HG03039 (cell line): ENCODE data around the gene ACTR3.
"Not testable (repeated sequence)": the region's sequence is repeated elsewhere in the genome, so short reads cannot be mapped to it uniquely, and the experiment has no call there.

Experiments
- ATAC-seq: cut with Tn5 transposase; IDR thresholded peaks from one replicate; pipeline ENCODE4 v1.9.1; 2021; ENCODE audit warnings: mild to moderate bottlenecking, moderate library complexity; ENCODE audit not compliant: unreplicated experiment

ACTR3 gene

GRCh38 chr2:113899166-113899565, 9.3 kb downstream of the ACTR3 start:
- no peak for ATAC-seq

- no peak for ATAC-seq
Measured at GRCh38 chr2:113901943-113902342, 12.1 kb downstream of the ACTR3 start.

DNA sequence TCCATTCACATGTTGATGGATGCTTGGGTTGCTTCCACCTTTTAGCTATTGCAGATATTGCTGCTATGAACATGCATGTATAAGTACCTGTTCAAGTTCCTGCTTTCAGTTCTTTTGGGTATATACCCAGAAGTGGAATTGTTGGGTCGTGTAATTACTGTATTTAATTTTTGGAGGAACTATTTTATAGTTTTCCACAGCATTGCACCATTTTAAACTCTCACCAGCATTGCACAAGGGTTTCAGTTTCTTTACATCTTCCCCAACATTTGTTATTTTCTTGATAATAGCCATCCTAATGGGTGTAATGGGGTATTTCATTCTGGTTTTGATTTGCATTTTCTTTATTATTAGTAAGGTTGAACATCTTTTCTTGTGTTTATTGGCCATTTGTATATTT, 16.0 kb downstream of the ACTR3 start:
- no peak for ATAC-seq

DNA sequence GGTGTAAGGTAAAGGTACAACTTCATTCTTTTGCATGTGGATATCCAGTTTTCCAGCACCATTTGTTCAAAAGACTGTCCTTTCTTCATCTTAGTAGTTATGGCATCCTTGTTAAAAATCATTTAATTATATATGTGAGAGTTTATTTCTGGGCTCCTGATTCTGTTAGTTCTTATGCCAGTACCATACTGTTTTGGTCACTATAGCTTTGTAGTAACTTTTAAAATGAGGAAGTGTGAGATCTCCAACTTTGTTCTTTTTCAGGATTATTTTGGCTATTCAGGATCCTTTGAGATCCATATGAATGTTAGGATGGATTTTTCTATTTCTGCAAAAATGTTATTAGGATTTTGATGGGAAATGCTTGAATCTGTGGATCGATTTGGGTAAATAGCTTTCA, 16.8 kb downstream of the ACTR3 start:
- no peak for ATAC-seq

DNA sequence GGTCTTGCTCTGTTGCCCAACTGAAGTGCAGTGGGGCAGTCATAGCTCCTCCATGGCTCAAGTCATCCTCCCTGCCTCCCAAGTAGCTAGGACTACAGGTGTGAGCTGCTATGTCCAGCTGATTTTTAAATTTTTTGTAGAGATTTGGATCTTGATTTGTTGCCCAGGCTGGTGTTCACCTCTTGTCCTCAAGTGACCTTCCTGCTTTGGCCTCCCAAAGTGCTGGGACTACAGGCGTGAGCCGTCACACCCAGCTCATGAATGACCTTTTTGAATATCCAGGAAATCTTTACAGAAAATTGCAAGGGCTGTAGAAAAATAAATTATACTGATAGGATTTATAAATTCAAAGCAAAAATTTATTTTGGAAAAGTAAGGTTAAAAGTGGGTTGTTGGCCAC, 17.4 kb downstream of the ACTR3 start:
- ATAC-seq, result no peak

GRCh38 chr2:113910110-113910717, 20.3 kb downstream of the ACTR3 start:
- no peak for ATAC-seq

- no peak for ATAC-seq
Measured at GRCh38 chr2:113910967-113911678, 21.2 kb downstream of the ACTR3 start.

DNA sequence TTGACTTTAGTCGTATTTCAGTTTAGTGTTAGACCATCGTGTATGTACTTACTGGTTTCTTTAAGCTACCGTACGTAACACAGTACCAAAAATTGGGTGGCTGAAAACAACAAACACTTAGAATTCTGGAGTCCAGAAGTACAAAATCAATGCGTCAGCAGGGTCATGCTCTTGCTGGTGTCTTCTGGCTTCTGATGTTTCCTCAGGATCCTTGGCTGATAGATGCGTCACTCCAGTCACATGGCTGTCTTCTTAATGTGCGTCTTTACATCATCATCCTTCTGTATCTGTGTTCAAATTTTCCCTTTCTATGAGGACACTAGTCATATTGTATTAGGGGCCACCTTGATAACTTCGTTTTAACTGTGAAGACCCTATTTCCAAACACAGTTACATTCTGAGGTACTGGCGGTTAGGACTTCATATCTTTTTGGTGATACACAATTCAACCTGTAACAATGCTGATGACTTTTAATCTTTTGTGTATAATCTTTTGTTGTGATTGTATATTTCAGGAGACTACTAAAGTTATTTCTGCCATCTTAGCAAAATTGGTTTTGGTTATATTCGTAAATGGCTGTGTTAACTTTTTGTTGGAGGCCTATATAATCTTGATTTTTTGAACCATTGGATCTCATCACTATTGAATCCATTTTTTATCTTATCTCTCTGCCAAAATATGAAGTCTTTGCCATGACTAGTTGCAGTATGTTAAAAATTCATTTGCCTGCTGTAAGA, 25.4 kb downstream of the ACTR3 start:
- ATAC-seq, result no peak

DNA sequence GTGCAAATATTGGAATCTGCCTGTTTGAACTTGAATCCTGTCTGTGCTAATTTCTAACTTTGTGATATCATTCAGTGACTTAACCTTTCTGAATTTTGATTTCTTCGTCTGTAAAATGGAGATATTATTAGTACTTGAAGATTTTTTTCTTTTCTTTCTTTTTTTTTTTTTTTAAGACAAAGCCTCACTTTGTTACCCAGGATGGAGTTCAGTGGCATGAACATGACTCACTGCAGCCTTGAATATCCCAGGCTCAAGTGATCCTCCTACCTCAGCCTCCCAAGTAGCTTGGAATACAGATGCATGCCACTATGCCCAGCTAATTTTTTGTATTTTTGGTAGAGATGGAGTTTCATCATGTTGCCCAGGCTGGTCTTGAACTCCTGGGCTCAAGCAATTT, 28.3 kb downstream of the ACTR3 start:
- no peak for ATAC-seq

GRCh38 chr2:113920996-113921395, 31.1 kb downstream of the ACTR3 start:
- ATAC-seq, result no peak

DNA sequence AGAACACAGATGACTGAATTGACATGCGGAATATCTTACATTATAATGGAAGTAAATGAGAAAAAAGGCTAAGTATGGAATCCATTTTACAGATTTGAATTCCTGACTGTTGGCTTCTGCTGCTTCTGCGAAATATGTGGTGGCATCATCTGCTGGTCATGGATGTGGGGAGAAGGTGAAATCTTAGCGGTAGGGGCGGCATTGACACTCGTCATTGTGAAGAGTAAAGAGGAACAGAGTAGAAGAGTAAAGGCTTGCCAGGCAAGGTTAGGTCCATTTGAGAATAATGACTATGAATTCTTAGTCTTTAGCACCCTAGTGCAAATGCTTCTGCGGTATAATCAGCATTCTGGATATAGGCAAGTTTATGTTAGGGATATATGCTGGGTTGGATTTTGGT, 32.4 kb downstream of the ACTR3 start:
- ATAC-seq, result no peak

DNA sequence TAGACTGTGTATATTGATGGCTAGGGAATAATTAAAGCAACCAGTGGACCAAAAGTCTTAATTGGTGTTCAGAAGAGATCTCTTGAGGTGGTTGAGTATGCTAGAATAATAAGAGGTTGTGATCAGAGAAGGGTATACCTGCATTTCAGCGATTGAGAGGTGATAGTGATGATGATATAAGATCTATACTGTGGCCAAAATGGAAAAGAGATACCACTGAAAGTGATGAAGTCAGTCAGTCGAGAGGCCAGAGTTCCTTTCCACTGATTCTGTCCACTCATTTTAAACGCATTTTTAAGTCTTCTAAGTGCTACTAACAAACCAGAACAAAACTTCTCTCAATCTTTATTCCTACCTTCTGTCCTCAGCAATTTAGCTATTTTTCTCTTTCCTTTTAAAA, 32.9 kb downstream of the ACTR3 start:
- ATAC-seq, result no peak

DNA sequence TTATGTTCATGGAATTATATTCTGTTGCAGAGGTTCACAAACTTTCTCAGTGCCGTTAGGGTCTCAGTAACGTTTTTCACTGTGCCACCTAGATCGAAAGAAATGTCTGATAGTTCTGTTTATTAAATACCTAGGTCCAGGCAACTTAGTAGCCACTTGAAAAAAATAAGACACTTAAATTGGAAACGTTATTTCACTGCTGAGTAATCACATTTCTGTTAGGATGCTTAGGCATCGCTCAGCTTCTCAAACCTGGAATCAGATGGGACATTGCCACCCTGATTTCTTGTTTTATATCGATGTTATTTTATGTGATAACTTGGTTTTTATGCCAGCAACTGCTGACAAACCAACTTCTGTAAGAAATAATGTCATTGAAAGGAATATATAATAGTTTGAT, 36.0 kb downstream of the ACTR3 start:
- no peak for ATAC-seq

DNA sequence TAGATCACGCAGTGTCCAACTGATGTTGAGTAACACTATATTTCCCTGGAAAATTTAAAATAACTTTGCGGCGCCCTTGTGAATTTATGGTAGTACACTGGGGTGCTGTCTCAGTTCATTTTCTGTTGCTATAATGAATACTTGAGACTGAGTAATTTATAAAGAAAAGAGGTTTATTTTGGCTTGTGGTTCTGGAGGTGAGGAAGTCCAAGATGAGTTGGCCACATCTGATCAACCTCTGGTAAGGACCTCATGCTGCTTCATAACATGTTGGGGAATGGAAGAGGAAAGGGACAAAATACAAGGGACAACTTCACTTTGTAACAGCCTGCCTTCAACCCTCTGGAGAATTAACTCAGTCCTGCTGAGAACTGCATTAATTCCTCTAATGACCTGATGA, 36.4 kb downstream of the ACTR3 start:
- ATAC-seq, result no peak

DNA sequence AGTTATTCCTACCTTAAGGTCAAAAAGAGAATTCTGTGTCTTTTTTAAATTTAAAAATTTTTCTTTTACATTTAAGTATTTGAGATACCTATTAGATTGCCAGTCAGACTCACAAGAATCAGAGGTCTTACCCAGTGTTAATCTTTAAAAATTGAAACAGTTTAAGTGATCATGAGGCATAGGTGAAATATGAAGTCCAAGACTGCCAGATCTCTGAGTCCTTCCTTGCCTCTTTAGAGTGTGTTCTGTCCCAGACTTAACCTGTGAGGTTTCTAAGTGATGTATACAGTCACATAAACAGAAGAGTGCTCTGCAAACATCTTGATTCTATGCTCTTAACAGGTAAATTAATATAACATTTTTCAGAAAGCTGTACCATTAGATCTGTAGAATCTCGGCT, 40.6 kb downstream of the ACTR3 start:
- no peak for ATAC-seq

- no peak for ATAC-seq
Measured at GRCh38 chr2:113937501-113937900, 47.6 kb downstream of the ACTR3 start.

DNA sequence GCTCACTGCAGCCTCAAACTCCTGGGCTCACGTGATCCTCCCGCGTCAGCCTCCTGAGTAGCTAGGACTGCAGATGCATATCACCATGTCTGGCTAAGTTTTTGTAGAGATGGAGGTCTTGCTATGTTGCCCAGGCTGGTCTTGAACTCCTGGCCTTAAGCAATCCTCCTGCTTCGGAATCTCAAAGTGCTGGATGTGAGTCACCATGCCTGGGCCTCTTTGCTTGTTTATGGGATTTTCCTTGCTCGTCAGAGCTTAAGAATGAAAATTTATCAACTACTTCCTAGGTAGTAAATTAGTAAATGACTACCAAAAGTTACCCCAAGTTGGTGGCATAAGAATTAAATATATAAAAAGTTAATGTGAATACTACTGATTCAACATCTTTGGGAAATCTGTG, 51.0 kb downstream of the ACTR3 start:
- ATAC-seq, result no peak

DNA sequence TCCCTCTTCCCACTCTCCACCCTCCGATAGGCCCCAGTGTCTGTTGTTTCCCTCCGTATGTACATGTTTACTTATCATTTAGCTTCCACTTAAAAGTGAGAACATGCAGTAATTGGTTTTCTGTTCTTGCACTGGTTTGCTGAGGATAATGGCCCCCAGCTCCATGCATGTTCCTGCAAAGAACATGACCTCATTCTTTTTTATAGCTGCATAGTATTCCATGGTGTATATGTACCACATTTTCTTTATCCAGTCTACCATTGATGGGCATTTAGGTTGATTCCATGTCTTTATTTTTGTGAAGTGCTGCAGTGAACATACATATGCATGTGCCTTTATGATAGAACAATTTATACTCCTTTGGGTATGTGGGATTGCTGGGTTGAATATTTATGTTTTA, 55.9 kb downstream of the ACTR3 start:
- ATAC-seq, result not testable (repeated sequence)

DNA sequence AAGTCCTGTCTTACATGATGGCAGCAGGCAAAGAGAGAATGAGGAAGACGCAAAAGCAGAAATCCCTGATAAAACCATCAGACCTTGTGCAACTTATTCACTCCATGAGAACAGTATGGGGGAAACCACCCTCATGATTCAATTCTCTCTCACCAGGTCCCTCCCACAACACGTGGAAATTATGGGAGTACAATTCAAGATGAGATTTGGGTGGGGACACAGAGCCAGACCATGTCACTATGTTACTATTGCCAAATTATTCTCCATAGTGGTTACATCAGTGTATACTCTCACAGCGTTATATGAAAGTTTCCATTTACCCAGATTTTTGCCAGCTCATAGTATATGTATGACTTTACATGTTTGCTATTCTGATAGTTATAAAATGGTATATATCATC, 61.0 kb downstream of the ACTR3 start:
- not testable (repeated sequence) for ATAC-seq

GRCh38 chr2:113961000-113961399, 71.1 kb downstream of the ACTR3 start:
- ATAC-seq, result no peak

DNA sequence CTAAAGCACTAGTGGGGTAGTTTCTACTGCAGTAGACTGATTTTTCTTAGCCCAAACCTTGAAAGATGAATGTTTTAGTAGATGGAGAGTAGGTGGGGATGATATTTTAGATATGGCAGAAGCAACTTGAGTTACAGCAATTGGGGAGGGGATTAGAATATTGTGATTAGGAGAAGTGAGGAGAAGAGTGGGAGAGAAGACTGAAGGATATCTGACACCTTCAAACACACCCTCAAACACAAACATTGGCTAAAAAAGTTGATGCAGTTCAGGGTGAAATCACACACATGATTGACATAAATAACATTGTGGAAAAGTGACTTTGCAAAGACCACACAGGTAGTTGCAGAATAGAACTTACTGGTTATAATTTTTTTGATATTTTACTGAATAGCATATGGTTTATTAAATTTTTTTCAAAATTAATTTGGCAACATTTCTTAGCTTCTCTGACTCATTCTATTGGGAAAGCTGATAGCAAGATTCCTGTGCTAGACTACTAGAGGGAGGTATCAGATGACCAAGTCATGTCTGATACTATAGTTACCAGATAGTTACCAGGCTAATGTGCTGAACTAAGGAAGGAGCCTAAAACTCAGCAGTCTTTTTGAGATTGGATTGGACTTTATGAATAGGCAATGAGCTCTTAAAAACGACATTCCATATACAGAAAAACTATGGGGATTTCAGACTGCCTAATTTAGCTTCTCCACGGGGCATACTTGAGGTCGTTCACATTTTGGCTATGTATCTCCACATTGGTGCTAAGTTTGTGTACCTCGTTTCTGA, 73.0 kb downstream of the ACTR3 start:
- ATAC-seq, result no peak
